Lower leg skin (tissue), 4 donors: Measurements from ENCODE around the gene HERC5. TPM values are rescaled to one million over a fixed set of nuclear protein-coding genes. Genes with fewer than 3 reads are reported as not detected.

Experiments used
- DNase-seq, 2 donors: peaks; one replicate each; pipeline ENCODE4 v3.0.0-alpha.2; 2019; ENCODE audit warnings: low spot score in 2 of 2
- H3K4me3 ChIP-seq: fragments of 200-600 bp; sonication (generic); 2 replicates; pipeline ENCODE4 v1.5.1; 2017; ENCODE audit warnings: mild to moderate bottlenecking, low read depth; ENCODE audit not compliant: poor library complexity, severe bottlenecking
- POLR2A ChIP-seq, 2 donors: fragments of 450-650 bp; IDR thresholded peaks; one replicate each; pipeline ENCODE4 v1.6.1; 2016 to 2017; ENCODE audit warnings: antibody characterized with exemption in 2 of 2, mild to moderate bottlenecking in 1 of 2, moderate library complexity in 1 of 2
- WGBS, 2 donors: methylation state at CpG; one replicate each; pipeline ENCODE4 v1.1.5; 2018; 5-methylcytosine and 5-hydroxymethylcytosine counted together
- intact Hi-C: fragments of 100-400 bp; cut with DNase I; formaldehyde crosslinking; loops from one replicate; pipeline ENCODE4 v1.15.0; 2023; ENCODE audit warnings: low total_unique reads
- total RNA-seq, 4 donors: library from RNA; depleted of rRNA; stranded (reverse); fragments of >200 nt; gene quantifications; one replicate each; pipeline ENCODE4 v1.1.0, GENCODE V29; 2016
- TF ChIP-seq, protein P1 (sequence below), 3 donors: fragments of 450-650 bp; IDR thresholded peaks; one replicate each; pipeline ENCODE4 v1.5.1; 2016; ENCODE audit warnings: antibody characterized with exemption in 3 of 3, mild to moderate bottlenecking in 3 of 3, moderate library complexity in 2 of 3

The HERC5 gene
- total RNA-seq, 4 donors from 2014 or later: 0.51 to 2.7 (median 1.9) TPM

- H3K4me3 ChIP-seq: no peak overlapping the region
- no peak for DNase-seq
- intact Hi-C loops: no loop called here
- TF ChIP-seq POLR2A (IDR thresholded peaks at IDR 0.05): no peak
- TF ChIP-seq, protein P1, sequence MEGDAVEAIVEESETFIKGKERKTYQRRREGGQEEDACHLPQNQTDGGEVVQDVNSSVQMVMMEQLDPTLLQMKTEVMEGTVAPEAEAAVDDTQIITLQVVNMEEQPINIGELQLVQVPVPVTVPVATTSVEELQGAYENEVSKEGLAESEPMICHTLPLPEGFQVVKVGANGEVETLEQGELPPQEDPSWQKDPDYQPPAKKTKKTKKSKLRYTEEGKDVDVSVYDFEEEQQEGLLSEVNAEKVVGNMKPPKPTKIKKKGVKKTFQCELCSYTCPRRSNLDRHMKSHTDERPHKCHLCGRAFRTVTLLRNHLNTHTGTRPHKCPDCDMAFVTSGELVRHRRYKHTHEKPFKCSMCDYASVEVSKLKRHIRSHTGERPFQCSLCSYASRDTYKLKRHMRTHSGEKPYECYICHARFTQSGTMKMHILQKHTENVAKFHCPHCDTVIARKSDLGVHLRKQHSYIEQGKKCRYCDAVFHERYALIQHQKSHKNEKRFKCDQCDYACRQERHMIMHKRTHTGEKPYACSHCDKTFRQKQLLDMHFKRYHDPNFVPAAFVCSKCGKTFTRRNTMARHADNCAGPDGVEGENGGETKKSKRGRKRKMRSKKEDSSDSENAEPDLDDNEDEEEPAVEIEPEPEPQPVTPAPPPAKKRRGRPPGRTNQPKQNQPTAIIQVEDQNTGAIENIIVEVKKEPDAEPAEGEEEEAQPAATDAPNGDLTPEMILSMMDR (IDR thresholded peaks at IDR 0.05): no peak
Measured at GRCh38 chr4:88449290-88449689, 7.6 kb upstream of the HERC5 start.

GRCh38 chr4:88451205-88451604, 5.7 kb upstream of the HERC5 start:
- no peak for TF ChIP-seq POLR2A (IDR thresholded peaks at IDR 0.05)
- TF ChIP-seq, protein P1 (IDR thresholded peaks at IDR 0.05): no peak
- no peak overlapping the region for H3K4me3 ChIP-seq
- 82 to 86% methylated on average over 2 of the region's 2 CpGs for WGBS, 2 donors
- intact Hi-C loops: no loop called here
- no peak for DNase-seq

DNA sequence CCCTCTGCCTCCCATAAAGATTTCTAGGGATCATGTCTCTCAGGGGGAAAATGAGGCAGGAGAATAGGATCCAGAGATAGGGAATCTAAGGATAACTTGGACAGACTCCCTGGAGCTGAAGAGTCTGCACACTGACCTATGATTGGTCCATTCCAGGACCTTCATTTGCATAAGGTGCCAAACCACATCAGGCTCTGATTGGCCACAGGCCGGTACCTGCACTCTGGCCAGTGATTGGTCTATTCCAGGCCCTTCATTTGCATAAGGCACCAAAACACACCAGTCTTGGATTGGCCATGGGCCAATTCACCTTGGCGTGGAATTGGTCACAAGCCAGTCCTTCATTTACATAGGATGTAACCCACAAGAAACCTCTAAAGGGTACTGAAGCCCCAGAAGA, 4.0 kb upstream of the HERC5 start:
- TF ChIP-seq, protein P1 (IDR thresholded peaks at IDR 0.05): no peak
- TF ChIP-seq POLR2A (IDR thresholded peaks at IDR 0.05): no peak
- intact Hi-C loops: no loop called here
- H3K4me3 ChIP-seq: no peak overlapping the region
- WGBS, 2 donors: 79 to 83% methylated on average over 2 of the region's 2 CpGs
- no peak for DNase-seq

DNA sequence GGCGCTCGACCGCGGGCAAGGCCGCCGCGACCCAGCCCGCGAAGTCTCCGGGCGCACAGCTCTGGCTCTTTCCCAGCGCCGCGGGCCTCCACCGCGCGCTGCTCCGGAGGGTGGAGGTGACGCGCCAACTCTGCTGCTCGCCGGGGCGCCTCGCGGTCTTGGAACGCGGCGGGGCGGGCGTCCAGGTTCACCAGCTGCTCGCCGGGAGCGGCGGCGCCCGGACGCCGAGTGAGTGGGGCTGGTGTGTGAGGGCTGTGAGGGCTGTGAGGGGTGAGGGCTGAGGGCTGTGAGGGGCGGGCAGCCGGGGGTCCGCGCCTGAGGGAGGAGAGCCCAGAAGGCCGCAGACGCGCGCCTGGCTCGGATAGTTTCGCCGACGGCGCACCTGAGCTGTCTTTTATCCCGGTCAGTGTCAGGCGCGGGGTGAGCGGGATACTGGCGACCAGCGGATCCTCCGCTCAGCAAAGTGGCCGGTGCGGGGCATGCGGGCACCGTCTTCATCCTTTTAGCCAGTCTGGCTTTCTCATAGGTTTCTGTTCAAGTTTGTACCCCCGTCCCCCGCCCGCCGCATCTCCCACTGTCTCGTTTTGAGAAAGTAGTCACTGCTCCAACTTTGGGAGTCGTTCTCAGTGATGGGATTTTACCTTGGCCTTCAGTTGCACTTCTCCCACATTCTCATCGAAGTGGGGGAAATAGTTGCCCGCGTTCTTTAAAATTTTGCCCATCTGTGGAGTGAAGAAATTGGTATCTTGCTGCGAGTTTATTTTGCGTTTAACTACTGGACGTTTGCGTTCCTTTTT, 586 bp downstream of the HERC5 start:
- TF ChIP-seq, protein P1 (IDR thresholded peaks at IDR 0.05): no peak
- no peak for TF ChIP-seq POLR2A (IDR thresholded peaks at IDR 0.05)
- H3K4me3 ChIP-seq: peak overlapping the region; percentile 46
- intact Hi-C loops: loop anchor here (5.0 kb wide), 1 partner anchor 240 kb away; no protein-coding TSS in a partner anchor
- DNase-seq: peak; percentile 16 to 89
- 11 to 12% methylated on average over 51 to 55 of the region's 75 CpGs for WGBS, 2 donors

DNA sequence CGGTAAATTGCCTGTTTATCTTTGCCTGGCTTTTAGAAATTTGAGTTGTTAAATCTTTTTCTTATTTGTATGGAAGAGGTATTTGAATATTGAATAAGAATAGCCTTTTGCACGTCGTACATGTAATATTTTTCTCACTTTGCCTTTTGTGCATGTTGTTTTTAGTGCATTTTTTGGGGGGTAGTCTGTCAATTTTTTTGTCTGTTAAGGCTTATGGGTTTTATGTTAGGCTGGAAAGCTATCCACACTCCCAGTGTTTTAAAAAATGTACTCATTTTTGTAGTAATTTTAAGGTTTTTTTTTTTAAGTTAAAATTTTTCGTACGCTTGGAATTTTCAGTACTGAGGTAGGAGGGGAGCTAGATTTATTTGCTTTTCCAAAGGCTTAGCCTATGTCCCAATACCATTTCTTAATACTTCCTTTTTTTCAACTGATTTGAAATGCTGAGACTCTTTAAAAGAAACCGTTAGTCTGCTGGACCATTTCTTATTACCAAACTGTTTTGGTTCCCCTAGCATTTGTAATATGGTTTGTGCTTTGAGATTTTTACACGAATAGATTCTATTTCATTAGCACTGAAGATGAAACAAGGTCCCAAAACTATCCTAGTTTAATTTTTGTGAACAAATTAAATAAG, 1.3 kb downstream of the HERC5 start:
- WGBS, 2 donors: 63 to 67% methylated on average over 7 of the region's 7 CpGs
- intact Hi-C loops: loop anchor here (5.0 kb wide), 1 partner anchor 241 kb away; no protein-coding TSS in a partner anchor
- no peak for TF ChIP-seq POLR2A (IDR thresholded peaks at IDR 0.05)
- TF ChIP-seq, protein P1 (IDR thresholded peaks at IDR 0.05): no peak
- H3K4me3 ChIP-seq: no peak overlapping the region
- no peak for DNase-seq
